ENCODE measurements around the gene GTF2E1. TPM values are rescaled to one million over a fixed set of nuclear protein-coding genes. Genes with fewer than 3 reads are reported as not detected.
A peak's percentile ranks its signal among the peaks of the same experiment; 100 is the strongest.
"Not testable (repeated sequence)": the region's sequence is repeated elsewhere in the genome, so short reads cannot be mapped to it uniquely, and the experiment has no call there.

The GTF2E1 gene
- total RNA-seq, 2 experiments from 2014 or later, result 25.4 to 32.6 TPM

DNA sequence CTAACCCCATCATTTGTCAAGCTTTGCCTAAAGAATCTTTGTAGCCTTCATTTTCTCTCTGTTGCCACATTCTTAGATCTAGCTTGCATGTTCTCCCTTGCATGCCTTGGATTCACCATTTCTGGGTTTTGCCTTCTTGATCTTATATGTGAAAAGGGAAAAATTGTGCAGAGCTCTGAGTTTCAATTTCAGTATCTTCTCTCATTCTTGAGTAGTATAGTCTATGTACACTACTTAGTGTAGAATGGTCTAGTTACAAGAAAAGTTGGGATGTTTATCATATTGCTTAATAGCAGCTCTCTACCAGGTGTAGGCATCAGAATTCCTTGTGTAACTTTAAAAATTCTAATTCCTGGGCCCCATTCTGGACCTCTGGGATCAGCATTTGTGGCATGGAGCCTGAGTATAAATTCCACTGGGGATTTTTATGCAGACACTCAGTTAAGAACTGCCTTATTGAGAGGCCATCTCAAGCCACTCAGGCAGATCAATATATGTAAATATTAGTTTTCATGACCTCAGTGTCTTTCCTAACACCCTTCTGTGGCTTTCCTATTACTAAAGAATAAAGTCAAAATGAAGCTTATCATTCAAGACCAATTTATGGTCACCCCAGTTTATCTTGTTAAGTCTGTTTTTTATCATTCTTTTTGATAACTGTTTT lies 23.4 kb downstream of the GTF2E1 start:
- H3K27me3 Mint-ChIP-seq, result no peaks in the 10 kb centered on the region

DNA sequence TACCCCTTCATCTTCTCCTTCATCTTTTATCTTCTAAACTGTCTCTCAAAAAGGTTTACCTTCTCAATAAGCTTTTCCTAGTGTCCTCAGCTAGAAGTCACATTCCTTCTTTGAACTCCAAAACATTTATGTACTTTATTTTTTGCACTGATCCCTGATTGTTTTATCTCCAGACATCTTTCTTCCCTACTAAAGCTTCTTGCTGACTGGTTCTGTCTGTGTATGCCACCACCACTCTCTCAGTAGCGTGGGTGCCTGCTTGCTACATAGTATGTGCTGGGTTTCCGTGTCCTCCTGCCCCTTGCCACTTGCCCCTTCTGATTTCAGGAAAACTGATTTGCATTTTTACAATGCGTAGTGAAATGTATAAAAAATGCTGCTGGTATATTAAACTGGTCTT lies 24.0 kb downstream of the GTF2E1 start:
- H3K27ac Mint-ChIP-seq, result no peak overlapping the region
- peaks cover 14% of the 10 kb centered on the region for H3K4me1 Mint-ChIP-seq
- H3K9me3 Mint-ChIP-seq (ENCODE audit: low read depth), result no peaks in the 10 kb centered on the region
- no peak for ATAC-seq
- H3K36me3 Mint-ChIP-seq, result peaks cover 11% of the 10 kb centered on the region
- CTCF ChIA-PET, result interaction anchor here (0.8 to 1.3 kb wide), 2 partner anchors 13 to 29 kb away, joined by 3 read pairs; no protein-coding TSS in a partner anchor
- no peak for DNase-seq
- H3K27me3 Mint-ChIP-seq, result no peaks in the 10 kb centered on the region
- H3K4me3 Mint-ChIP-seq, result no peak overlapping the region

More for the DNA sequence above, 23.4 kb downstream of the GTF2E1 start:
- Mint-ChIP-seq H3K4me3 (no peak overlapping the region), H3K4me1 (peaks cover 14% of the 10 kb centered on the region), H3K27ac (no peak overlapping the region), H3K9me3 (ENCODE audit: low read depth) (no peaks in the 10 kb centered on the region), H3K36me3 (peaks cover 9% of the 10 kb centered on the region)
- CTCF ChIA-PET, result interaction anchor here (1.3 kb wide), 1 partner anchor 12 kb away, joined by 3 read pairs; no protein-coding TSS in a partner anchor
- DNase-seq (no peak), ATAC-seq (no peak)

DNA sequence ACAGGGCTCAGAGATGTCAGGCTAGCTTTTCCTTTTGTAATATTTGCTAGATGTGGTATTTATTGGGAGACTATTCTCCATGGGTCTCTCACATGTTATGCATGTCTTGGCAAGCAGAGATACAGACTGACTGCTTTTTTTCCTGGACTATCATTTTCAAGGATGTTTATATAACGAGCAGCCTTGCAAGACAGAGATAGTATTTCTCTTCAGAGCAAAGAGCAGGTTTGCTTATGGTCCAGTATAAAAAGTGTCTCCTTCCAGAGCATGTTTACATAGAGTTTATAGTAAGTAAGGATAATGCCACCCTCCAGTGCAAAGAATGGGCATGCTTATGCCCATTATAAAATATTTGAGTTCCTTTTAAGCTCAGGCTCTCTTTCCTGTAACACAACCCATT lies 24.6 kb downstream of the GTF2E1 start:
- ATAC-seq (no peak), DNase-seq (no peak)
- H3K27me3 Mint-ChIP-seq, result no peaks in the 10 kb centered on the region
- CTCF ChIA-PET, result interaction anchor here (0.8 kb wide), 1 partner anchor 28 kb away, joined by 3 read pairs; no protein-coding TSS in a partner anchor
- H3K27ac Mint-ChIP-seq, result no peak overlapping the region
- no peak overlapping the region for H3K4me3 Mint-ChIP-seq
- H3K9me3 Mint-ChIP-seq (ENCODE audit: low read depth), result no peaks in the 10 kb centered on the region
- peaks cover 15% of the 10 kb centered on the region for H3K4me1 Mint-ChIP-seq
- peaks cover 9% of the 10 kb centered on the region for H3K36me3 Mint-ChIP-seq

DNA sequence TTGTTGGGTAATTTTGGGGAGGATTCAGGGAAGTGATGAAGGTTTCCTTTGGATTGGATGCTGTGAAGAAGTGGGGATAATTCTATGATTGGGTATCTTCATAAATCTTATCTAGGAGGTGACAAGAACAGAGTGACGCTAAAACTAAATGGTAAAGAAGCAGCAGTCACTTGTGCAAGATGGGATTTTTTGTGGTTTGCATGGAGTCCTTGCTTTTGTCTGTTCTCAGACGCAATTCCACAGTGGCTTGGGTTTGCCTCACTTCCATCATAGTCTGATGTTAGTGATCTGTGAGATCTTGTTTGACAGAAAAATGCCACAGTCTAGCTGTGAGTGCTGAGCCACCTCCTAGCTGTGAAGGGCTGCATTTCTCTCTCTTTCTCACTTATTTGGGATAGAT lies 26.9 kb downstream of the GTF2E1 start:
- Mint-ChIP-seq H3K27ac (no peak overlapping the region), H3K27me3 (no peaks in the 10 kb centered on the region), H3K36me3 (peaks cover 13% of the 10 kb centered on the region), H3K4me1 (peaks cover 21% of the 10 kb centered on the region), H3K9me3 (ENCODE audit: low read depth) (no peaks in the 10 kb centered on the region), H3K4me3 (no peak overlapping the region)
- DNase-seq (no peak), ATAC-seq (no peak)
- CTCF ChIA-PET, result no interaction called here

DNA sequence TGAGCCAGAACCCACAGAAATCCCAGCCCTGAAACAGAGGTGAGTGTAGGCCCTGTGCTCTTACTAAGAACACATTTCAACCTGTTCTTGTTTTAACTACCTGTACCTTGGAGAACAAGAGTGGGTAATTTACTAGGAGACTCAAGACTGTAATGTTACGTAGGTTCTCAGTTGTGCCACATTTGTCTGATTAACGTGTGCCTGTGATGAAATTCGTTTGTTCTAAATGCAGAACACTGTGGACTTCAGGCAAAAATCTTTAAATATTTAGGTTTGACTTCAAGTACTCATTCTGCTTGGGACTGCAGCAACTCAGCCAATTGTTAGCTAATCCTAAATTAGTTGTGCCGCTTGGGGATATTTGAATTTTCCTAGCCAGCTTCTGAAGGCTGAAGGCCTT lies 28.3 kb downstream of the GTF2E1 start:
- Mint-ChIP-seq H3K36me3 (peaks cover 13% of the 10 kb centered on the region), H3K4me1 (peaks cover 16% of the 10 kb centered on the region), H3K9me3 (ENCODE audit: low read depth) (no peaks in the 10 kb centered on the region), H3K4me3 (no peak overlapping the region), H3K27ac (no peak overlapping the region), H3K27me3 (no peaks in the 10 kb centered on the region)
- CTCF ChIA-PET, result no interaction called here
- DNase-seq, result no peak
- no peak for ATAC-seq

DNA sequence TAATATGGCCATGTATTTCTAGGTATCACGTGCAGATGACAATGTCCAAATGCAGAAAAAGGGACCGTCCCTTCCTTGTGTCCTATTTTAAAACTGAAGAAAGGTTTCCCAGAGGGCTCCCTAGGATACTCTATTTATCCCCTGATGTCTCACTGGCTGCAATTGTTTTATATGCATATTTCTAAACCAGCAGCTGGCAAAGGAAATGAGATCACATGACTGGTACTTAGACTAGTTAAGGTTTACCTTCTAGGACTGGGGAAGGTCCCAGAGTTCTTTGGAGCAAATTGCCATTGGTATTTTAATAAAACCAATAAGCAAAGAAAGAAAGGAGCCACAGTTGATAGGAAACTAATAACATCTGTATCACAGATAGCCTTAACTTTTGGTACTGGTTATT lies 29.5 kb downstream of the GTF2E1 start:
- H3K27me3 Mint-ChIP-seq, result no peaks in the 10 kb centered on the region
- DNase-seq (no peak), ATAC-seq (no peak)
- peaks cover 16% of the 10 kb centered on the region for H3K36me3 Mint-ChIP-seq
- CTCF ChIA-PET, result interaction anchor here (1.7 kb wide), 1 partner anchor 23 kb away, joined by 7 read pairs; no protein-coding TSS in a partner anchor
- H3K27ac Mint-ChIP-seq, result no peak overlapping the region
- H3K4me3 Mint-ChIP-seq, result no peak overlapping the region
- H3K9me3 Mint-ChIP-seq (ENCODE audit: low read depth), result no peaks in the 10 kb centered on the region
- H3K4me1 Mint-ChIP-seq, result peaks cover 16% of the 10 kb centered on the region

DNA sequence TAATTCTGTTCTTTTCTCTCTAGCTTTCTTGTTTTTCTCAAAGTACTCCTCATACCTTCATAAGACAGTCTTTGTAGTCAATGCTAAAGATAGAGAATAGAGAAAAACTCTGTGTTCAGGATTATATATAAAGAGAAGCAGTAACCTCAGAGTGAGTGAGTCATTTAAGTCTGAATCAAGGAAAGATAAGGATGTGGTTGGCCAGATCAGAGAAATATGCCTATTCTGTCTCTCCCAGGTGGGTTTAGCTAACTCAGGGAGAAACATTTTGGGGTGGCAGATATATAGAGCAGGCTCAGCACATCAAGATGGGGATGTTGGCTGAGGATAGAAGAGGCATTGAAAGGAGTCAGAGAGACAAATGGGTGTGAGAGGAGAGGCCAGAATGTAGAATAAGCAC lies 31.4 kb downstream of the GTF2E1 start:
- H3K27me3 Mint-ChIP-seq, result no peaks in the 10 kb centered on the region

DNA sequence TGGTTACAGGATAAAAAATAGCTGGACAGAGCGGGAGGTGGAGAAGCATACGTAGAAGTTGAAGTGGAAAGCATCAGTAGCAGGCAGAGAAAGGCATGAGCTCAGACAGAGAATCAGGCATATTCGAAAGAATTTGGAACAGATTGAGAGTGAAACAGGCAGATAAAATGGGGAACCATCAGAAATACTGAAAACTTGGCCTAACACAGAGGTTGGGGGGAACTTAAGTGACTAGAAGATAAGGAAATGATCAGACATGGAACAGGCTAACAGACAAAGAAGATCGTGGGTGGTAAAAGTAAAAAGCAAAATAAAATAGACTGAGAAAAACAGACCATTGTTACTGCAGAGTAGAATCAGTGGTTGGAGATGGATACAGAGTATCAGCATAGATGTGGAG lies 32.9 kb downstream of the GTF2E1 start:
- ATAC-seq (no peak), DNase-seq (no peak)
- no peak overlapping the region for H3K4me3 Mint-ChIP-seq
- H3K36me3 Mint-ChIP-seq, result peaks cover 32% of the 10 kb centered on the region
- H3K27me3 Mint-ChIP-seq, result no peaks in the 10 kb centered on the region
- H3K9me3 Mint-ChIP-seq (ENCODE audit: low read depth), result no peaks in the 10 kb centered on the region
- H3K4me1 Mint-ChIP-seq, result peaks cover 17% of the 10 kb centered on the region
- CTCF ChIA-PET, result interaction anchor here (1.1 kb wide), 1 partner anchor 14 kb away, joined by 3 read pairs; no protein-coding TSS in a partner anchor
- no peak overlapping the region for H3K27ac Mint-ChIP-seq

More for the DNA sequence above, 31.4 kb downstream of the GTF2E1 start:
- no peak for DNase-seq
- ATAC-seq, result peak; percentile 87
- Mint-ChIP-seq H3K4me1 (peaks cover 17% of the 10 kb centered on the region), H3K27ac (no peak overlapping the region), H3K9me3 (ENCODE audit: low read depth) (no peaks in the 10 kb centered on the region), H3K36me3 (peaks cover 22% of the 10 kb centered on the region), H3K4me3 (no peak overlapping the region)
- CTCF ChIA-PET, result interaction anchor here (0.6 to 1.3 kb wide), 2 partner anchors 19 to 215 kb away, joined by 3 to 5 read pairs; no protein-coding TSS in a partner anchor

DNA sequence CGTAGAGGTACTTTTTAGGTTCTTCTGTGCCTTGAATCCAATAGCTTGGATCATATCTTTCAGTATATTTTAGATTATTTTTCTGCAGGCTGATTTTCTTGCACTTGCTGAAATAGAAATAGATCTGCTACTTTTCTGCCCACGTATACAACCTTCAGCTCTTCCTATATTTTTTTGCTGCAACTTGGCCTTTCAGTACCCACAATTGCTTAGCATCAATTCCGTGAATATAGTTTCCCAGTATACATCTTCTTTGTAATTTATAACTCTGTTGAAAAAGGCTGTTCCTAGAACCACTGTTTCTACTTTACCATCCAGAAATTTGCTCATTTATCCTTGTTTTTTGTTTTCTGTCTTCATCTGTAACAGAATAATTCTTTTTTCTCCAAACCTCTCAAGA lies 36.2 kb downstream of the GTF2E1 start:
- H3K27me3 Mint-ChIP-seq, result no peaks in the 10 kb centered on the region
- CTCF ChIA-PET, result interaction anchor here (1.6 to 2.9 kb wide), 2 partner anchors 15 to 218 kb away, joined by 3 to 13 read pairs; no protein-coding TSS in a partner anchor
- DNase-seq (no peak), ATAC-seq (no peak)
- peaks cover 33% of the 10 kb centered on the region for H3K36me3 Mint-ChIP-seq
- no peak overlapping the region for H3K4me3 Mint-ChIP-seq
- no peak overlapping the region for H3K27ac Mint-ChIP-seq
- no peaks in the 10 kb centered on the region for H3K9me3 Mint-ChIP-seq (ENCODE audit: low read depth)
- peaks cover 6% of the 10 kb centered on the region for H3K4me1 Mint-ChIP-seq

DNA sequence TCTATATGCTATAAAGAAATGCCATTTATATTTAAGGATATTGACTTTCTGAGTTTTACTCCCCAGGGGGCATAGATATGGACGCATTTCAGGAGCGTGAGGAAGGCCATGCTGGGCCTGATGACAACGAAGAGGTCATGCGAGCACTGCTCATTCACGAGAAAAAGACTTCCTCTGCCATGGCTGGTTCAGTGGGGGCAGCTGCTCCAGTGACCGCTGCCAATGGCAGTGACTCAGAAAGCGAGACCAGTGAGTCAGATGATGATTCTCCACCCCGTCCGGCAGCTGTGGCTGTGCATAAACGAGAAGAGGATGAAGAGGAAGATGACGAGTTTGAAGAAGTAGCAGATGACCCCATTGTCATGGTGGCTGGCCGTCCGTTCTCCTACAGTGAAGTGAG lies 38.4 kb downstream of the GTF2E1 start:
- CTCF ChIA-PET, result interaction anchor here (2.9 kb wide), 1 partner anchor 13 kb away, joined by 13 read pairs; no protein-coding TSS in a partner anchor
- H3K36me3 Mint-ChIP-seq, result peaks cover 40% of the 10 kb centered on the region
- no peak overlapping the region for H3K27ac Mint-ChIP-seq
- ATAC-seq (no peak), DNase-seq (no peak)
- no peaks in the 10 kb centered on the region for H3K27me3 Mint-ChIP-seq
- H3K4me3 Mint-ChIP-seq, result no peak overlapping the region
- H3K9me3 Mint-ChIP-seq (ENCODE audit: low read depth), result no peaks in the 10 kb centered on the region
- H3K4me1 Mint-ChIP-seq, result peaks cover 6% of the 10 kb centered on the region

DNA sequence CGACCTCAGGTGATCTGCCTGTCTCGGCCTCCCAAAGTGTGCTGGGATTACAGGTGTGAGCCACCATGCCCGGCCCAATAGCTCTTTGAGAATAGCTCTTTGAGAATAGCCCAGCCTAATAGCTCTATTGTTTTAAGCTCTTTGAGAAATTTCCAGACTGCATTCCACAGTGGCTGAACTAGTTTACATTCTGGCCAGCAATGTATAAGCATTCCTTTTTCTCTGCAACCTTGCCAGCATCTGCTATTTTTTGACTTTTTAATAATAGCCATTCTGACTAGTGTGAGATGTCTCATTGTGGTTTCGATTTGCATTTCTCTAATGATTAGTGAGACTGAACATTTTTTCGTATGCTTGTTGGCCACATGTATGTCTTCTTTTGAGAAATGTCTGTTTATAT lies 43.3 kb downstream of the GTF2E1 start:
- CTCF ChIA-PET; H3K4me1 Mint-ChIP-seq; ATAC-seq; H3K9me3 Mint-ChIP-seq (ENCODE audit: low read depth); H3K4me3 Mint-ChIP-seq; H3K27me3 Mint-ChIP-seq; H3K27ac Mint-ChIP-seq; DNase-seq: not testable (repeated sequence)
- peaks cover 18% of the 10 kb centered on the region for H3K36me3 Mint-ChIP-seq

DNA sequence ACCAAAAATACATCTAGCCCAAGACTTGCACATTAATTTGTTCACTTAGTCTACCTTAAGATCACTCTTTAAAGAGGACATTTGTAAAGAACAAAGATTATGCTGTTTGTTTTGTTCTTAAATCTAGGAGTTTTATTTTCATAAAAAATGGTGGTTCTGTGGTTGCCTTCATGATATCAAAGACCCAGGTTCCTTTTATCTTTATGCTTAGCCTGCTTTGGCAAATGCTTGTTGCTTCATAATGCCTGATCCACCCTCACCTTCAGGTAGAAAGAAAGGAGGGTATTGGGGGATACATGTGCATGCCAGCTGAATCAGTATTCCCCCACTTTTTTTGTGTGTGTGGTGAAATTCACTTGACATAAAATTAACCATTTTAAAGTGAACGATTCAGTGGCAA lies 48.5 kb downstream of the GTF2E1 start:
- CTCF ChIA-PET, result no interaction called here
- Mint-ChIP-seq H3K27me3 (no peaks in the 10 kb centered on the region), H3K27ac (no peak overlapping the region), H3K4me3 (no peak overlapping the region), H3K9me3 (ENCODE audit: low read depth) (no peaks in the 10 kb centered on the region), H3K4me1 (no peaks in the 10 kb centered on the region), H3K36me3 (no peaks in the 10 kb centered on the region)
- DNase-seq (no peak), ATAC-seq (no peak)

DNA sequence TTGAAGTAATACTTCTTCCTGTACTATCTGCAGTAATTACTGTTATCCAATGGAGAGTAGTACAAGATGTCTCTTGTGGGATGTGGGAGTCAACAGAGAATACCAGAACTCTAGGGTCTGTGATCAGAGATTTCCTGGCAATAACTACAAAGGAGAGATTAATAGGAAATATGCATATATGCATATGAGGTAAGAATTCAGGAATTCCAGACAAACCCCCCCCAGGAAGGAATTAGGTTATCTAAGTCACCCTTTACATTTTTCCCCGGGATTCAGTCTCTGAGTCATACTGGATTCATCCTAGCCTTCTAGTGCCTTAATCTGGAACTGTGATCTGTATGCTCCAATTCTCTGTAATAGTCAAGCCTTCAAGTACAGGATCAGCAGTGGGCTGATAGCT lies 49.4 kb downstream of the GTF2E1 start:
- CTCF ChIA-PET, result interaction anchor here (4.7 kb wide), 1 partner anchor 234 kb away, joined by 42 read pairs; no protein-coding TSS in a partner anchor
- ATAC-seq (no peak), DNase-seq (no peak)
- H3K9me3 Mint-ChIP-seq (ENCODE audit: low read depth), result no peaks in the 10 kb centered on the region
- no peaks in the 10 kb centered on the region for H3K36me3 Mint-ChIP-seq
- no peaks in the 10 kb centered on the region for H3K4me1 Mint-ChIP-seq
- H3K4me3 Mint-ChIP-seq, result no peak overlapping the region
- H3K27me3 Mint-ChIP-seq, result no peaks in the 10 kb centered on the region
- H3K27ac Mint-ChIP-seq, result no peak overlapping the region

DNA sequence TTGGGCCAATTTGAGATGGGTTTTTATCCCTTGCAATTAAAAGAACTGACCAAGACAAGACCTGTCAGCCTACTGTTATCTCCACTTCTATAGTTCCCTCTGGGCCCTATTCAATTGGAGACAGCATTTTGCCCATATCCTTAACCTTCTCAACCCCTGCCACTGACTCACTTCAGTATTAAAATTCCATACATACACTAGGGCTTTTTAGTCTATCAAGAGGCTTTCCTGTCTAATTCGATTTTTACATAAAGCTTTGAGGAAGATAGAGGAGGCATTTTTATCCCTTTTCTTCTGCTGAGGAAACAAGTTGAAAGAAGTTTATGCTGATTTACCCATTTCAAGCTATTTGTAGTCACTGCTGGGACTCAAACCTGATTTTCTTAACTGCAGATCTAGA lies 51.1 kb downstream of the GTF2E1 start:
- ATAC-seq (no peak), DNase-seq (no peak)
- Mint-ChIP-seq H3K9me3 (ENCODE audit: low read depth) (no peaks in the 10 kb centered on the region), H3K4me1 (no peaks in the 10 kb centered on the region), H3K36me3 (no peaks in the 10 kb centered on the region), H3K4me3 (no peak overlapping the region), H3K27me3 (no peaks in the 10 kb centered on the region), H3K27ac (no peak overlapping the region)
- CTCF ChIA-PET, result interaction anchor here (1.1 to 4.7 kb wide), 6 partner anchors 14 to 235 kb away, joined by 3 to 42 read pairs (median 12); partner anchors contain the start of gene NDUFB4

Measured in activated CD8-positive, alpha-beta memory T cell treated with anti-CD3 and anti-CD28 coated beads, Interleukin-2, amount 10 ng/mL, durations not matched to agents 7 days and 5 days (primary cell).